ENCODE results near the gene FAM98C.
"Not testable (repeated sequence)": the region's sequence is repeated elsewhere in the genome, so short reads cannot be mapped to it uniquely, and the experiment has no call there.

Gene FAM98C

DNA sequence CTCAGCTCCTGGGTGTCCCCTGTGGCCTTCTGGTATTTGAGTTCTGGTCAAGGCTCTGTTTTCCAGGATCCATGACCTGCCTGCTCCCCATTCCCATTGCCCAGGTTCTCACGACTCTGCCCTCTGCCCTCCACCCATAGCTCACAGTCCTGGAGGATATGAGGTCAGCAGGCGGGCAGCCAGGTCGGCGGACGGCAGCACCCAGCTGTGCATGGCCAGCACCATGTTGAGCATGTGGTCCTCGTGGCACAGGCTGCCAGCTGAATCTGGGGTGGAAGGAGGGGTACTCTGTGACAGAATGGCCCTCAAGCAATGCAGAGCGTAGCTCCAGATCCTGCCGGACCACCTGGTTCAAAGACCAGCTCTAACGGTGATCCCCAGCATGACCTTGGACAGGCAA is 18.0 kb downstream of the FAM98C start:
- Histone ChIP-seq H3K9me3 (ENCODE audit: control insufficient read depth, low read depth, low read length) (no peaks in the 10 kb centered on the region), H3K27me3 (ENCODE audit: control insufficient read depth, insufficient read depth, low read length) (peaks cover 13% of the 10 kb centered on the region), H3K27ac (ENCODE audit: low read length) (no peak overlapping the region), H3K36me3 (ENCODE audit: control insufficient read depth, low read depth, low read length) (no peaks in the 10 kb centered on the region), H3K4me3 (ENCODE audit: low read length) (no peak overlapping the region), H3K9ac (ENCODE audit: low read length) (no peak overlapping the region), H3K4me1 (ENCODE audit: control insufficient read depth, low read depth, low read length) (peaks cover 10% of the 10 kb centered on the region)

DNA sequence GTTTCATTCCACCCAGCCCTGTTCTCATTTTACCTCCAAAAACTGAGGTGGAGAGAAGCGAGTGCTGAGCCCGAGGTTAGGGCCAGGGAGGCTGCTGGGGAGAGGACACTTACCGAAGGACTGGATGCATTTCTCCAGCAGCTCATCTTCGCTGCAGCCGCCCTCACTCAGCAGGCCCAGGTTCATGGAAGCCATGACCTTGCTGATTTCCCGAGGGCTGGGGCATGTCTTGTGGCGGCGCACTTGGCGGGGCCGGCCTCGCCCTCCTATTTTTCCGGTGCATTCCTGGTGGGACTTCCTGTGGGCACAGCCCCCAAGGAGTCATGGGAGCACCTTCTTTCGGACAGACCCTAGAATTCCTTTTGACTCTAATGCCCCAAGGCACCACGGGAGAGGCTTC is 19.0 kb downstream of the FAM98C start:
- Histone ChIP-seq H3K9ac (ENCODE audit: low read length) (no peak overlapping the region), H3K36me3 (ENCODE audit: control insufficient read depth, low read depth, low read length) (no peaks in the 10 kb centered on the region), H3K4me3 (ENCODE audit: low read length) (no peak overlapping the region), H3K27me3 (ENCODE audit: control insufficient read depth, insufficient read depth, low read length) (peaks cover 13% of the 10 kb centered on the region), H3K27ac (ENCODE audit: low read length) (no peak overlapping the region), H3K4me1 (ENCODE audit: control insufficient read depth, low read depth, low read length) (peaks cover 18% of the 10 kb centered on the region), H3K9me3 (ENCODE audit: control insufficient read depth, low read depth, low read length) (no peaks in the 10 kb centered on the region)

DNA sequence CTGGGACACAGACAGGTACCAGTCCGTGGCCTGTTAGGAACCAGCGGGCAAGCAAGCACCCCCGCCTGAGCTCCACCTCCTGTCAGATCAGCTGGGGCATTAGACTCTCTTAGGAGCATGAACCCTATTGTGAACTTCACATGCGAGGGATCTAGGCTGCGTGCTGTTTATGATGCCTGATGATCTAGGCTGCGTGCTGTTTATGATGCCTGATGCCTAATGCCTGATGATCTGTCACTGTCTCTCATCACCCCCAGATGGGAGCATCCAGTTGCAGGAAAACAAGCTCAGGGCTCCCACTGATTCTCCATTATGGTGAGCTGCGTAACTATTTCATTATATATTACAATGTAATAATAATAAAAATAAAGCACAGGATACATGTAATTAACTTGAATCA is 19.5 kb downstream of the FAM98C start:
- no peaks in the 10 kb centered on the region for H3K36me3 ChIP-seq (ENCODE audit: control insufficient read depth, low read depth, low read length)
- H3K9ac ChIP-seq (ENCODE audit: low read length) = no peak overlapping the region
- peaks cover 15% of the 10 kb centered on the region for H3K4me1 ChIP-seq (ENCODE audit: control insufficient read depth, low read depth, low read length)
- H3K9me3 ChIP-seq (ENCODE audit: control insufficient read depth, low read depth, low read length) = no peaks in the 10 kb centered on the region
- no peak overlapping the region for H3K27ac ChIP-seq (ENCODE audit: low read length)
- H3K27me3 ChIP-seq (ENCODE audit: control insufficient read depth, insufficient read depth, low read length) = peaks cover 13% of the 10 kb centered on the region
- no peak overlapping the region for H3K4me3 ChIP-seq (ENCODE audit: low read length)

DNA sequence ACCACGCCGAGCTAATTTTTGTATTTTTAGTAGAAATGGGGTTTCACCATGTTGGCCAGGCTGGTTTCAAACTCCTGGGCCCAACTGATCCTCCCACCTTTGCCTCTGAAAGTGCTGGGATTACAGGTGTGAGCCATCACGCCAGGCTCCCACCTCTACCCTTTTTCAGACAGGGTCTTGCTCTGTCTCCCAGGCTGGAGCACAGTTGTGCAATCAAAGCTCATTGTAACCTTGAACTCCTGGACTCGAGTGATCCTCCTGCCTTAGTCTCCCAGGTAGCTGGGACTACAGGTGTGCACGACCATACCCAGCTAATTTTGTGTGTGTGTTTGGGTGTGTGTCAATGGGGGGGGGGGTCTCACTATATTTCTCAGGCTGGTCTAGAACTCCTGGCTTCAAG is 21.4 kb downstream of the FAM98C start:
- no peaks in the 10 kb centered on the region for H3K36me3 ChIP-seq (ENCODE audit: control insufficient read depth, low read depth, low read length)
- H3K4me1 ChIP-seq (ENCODE audit: control insufficient read depth, low read depth, low read length) = peaks cover 13% of the 10 kb centered on the region
- no peak overlapping the region for H3K27ac ChIP-seq (ENCODE audit: low read length)
- H3K27me3 ChIP-seq (ENCODE audit: control insufficient read depth, insufficient read depth, low read length) = peaks cover 2% of the 10 kb centered on the region
- H3K9ac ChIP-seq (ENCODE audit: low read length) = no peak overlapping the region
- no peak overlapping the region for H3K4me3 ChIP-seq (ENCODE audit: low read length)
- no peaks in the 10 kb centered on the region for H3K9me3 ChIP-seq (ENCODE audit: control insufficient read depth, low read depth, low read length)

DNA sequence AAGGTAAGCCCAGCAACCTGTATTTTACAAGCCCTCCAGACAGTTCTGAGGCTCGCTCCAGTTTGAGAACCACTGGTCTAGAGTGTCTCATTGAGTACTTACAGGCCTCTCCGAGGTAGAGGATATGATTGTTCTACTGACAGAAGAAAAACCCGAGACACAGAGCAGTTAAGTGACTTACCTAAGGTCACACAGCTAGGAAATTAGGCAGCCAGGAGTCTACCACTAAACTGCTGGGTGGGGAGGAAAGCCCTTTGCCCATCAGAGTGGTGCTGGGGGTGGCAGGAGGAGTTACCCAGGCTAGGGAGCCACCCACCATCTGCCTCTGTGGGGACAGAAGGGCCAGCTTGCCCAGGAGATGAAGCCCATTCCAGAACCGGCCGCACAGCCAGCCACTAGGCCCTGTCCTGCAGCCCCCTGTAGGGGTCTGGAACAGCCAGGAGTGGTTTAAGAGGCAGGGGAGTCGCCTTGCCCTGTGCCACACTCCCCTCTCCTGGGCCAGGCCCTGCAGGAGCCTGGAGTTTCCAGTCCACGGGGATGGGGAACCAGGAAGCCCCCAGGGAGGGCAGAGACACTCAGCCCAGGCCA is 22.4 kb downstream of the FAM98C start:
- Histone ChIP-seq H3K9me3 (ENCODE audit: control insufficient read depth, low read depth, low read length) (no peaks in the 10 kb centered on the region), H3K27ac (ENCODE audit: low read length) (no peak overlapping the region), H3K36me3 (ENCODE audit: control insufficient read depth, low read depth, low read length) (no peaks in the 10 kb centered on the region), H3K9ac (ENCODE audit: low read length) (no peak overlapping the region), H3K4me1 (ENCODE audit: control insufficient read depth, low read depth, low read length) (peaks cover 13% of the 10 kb centered on the region), H3K27me3 (ENCODE audit: control insufficient read depth, insufficient read depth, low read length) (no peaks in the 10 kb centered on the region), H3K4me3 (ENCODE audit: low read length) (no peak overlapping the region)

DNA sequence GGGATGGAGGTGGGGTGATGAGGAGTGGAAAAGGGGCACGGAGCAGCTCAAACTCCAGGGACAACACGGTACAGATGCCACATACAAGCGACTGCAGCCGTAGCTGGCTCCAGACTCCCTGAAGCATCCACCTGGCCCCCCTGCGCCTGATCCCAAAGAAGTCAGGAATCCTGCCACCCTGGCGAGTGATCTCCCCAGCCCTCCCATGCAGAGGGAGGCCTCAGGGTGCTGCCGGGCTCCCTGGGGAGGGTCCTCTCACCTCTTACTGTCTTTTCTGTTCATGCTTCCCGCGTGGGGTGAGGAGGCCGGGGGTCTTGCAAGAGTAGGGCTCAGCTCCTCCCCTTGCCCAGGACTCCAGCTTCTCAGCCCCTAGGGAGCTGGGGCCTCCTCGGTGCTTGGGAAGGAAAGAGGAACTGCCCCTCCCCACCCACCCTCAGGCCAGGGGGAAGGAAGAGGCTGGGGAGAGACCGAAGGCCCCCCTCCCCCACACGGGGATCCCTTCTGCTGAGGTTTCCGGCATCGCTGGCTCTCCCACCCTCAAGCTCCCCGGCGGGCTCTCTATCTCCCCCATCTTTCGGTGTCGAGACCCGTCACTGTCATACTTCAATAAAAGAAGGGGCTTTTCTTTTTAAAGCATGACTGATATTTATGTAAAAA is 23.0 kb downstream of the FAM98C start, which contains the start of gene RASGRP4:
TSS of gene RASGRP4 (minus strand) at position 410 of the 657 bp plus-strand sequence. CDS start at position 282, 128 bp downstream.
- no peak within 1 kb of the TSS for H3K9ac ChIP-seq (ENCODE audit: low read length)
- no peak within 1 kb of the TSS for H3K4me3 ChIP-seq (ENCODE audit: low read length)
- no peaks in the 10 kb centered on the region for H3K9me3 ChIP-seq (ENCODE audit: control insufficient read depth, low read depth, low read length)
- H3K4me1 ChIP-seq (ENCODE audit: control insufficient read depth, low read depth, low read length) = peaks cover 13% of the 10 kb centered on the region
- no peaks in the 10 kb centered on the region for H3K36me3 ChIP-seq (ENCODE audit: control insufficient read depth, low read depth, low read length)
- H3K27me3 ChIP-seq (ENCODE audit: control insufficient read depth, insufficient read depth, low read length) = no peaks in the 10 kb centered on the region
- H3K27ac ChIP-seq (ENCODE audit: low read length) = no peak within 1 kb of the TSS

DNA sequence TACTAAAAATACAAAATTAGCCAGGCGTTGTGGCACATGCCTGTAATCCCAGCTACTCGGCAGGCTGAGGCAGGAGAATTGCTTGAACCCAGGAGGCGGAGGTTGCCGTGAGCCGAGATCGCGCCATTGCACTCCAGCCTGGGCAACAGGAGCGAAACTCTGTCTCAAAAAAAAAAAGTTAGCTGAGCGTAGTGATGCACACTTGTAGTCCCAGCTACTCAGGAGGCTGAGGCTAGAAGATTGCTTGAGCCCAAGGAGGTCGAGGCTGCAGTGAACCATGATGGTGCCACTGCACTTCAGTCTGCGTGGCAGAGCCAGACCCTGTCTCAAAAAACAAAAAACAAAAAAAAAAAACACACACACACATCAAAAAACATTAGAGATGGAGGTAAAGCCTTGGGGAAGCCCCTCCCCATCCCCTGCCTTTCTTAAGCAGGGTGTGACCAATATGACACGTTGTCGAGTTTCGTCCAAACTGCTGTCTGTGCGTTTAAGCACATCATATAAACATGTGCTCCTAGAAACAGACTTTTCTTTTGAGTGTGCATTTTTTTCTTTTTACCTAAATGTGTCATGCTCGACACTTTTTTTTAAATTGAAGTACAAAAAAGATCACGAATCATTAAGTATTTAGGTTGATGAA is 24.3 kb downstream of the FAM98C start:
- H3K9me3 ChIP-seq (ENCODE audit: control insufficient read depth, low read depth, low read length); H3K4me3 ChIP-seq (ENCODE audit: low read length); H3K36me3 ChIP-seq (ENCODE audit: control insufficient read depth, low read depth, low read length); H3K9ac ChIP-seq (ENCODE audit: low read length); H3K27ac ChIP-seq (ENCODE audit: low read length); H3K27me3 ChIP-seq (ENCODE audit: control insufficient read depth, insufficient read depth, low read length): not testable (repeated sequence)
- peaks cover 13% of the 10 kb centered on the region for H3K4me1 ChIP-seq (ENCODE audit: control insufficient read depth, low read depth, low read length)

DNA sequence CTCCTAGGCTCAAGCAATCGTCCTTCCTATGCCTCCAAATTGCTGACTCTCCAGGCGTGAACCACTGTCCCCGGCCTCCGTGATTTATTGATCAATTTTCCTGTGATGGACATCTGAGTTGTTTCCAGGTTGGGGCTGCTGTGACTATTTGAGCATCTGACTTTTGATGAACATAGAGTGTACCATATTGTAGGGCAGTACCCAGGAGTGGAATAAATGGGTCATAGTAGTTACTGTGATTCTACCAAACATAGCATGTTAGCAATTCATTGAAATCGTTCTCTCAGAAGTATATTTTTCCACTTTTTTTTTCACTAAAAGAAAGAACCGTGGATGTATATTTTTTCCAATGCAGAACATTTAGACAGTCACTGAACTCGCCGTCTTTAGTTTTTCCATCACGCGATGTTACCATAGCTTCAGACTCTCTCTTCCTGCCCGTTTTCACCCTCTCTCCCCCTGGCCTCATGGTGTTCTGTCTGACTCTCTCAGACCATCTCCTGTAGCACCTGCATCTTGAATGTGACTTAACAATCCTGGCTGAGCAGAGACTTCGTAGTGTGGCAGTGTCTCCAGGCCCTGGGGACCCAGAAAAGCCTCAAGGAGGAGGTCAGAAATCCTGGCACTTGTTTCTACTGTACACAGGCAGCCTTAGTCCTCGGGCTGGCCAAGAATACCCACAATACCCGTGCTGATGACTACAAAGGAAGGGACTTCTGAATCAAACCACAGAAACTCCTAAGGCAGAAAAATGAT is 26.3 kb downstream of the FAM98C start:
- H3K4me3 ChIP-seq (ENCODE audit: low read length) = no peak overlapping the region
- peaks cover 19% of the 10 kb centered on the region for H3K4me1 ChIP-seq (ENCODE audit: control insufficient read depth, low read depth, low read length)
- no peaks in the 10 kb centered on the region for H3K27me3 ChIP-seq (ENCODE audit: control insufficient read depth, insufficient read depth, low read length)
- H3K36me3 ChIP-seq (ENCODE audit: control insufficient read depth, low read depth, low read length) = no peaks in the 10 kb centered on the region
- H3K9ac ChIP-seq (ENCODE audit: low read length) = no peak overlapping the region
- no peak overlapping the region for H3K27ac ChIP-seq (ENCODE audit: low read length)
- no peaks in the 10 kb centered on the region for H3K9me3 ChIP-seq (ENCODE audit: control insufficient read depth, low read depth, low read length)

DNA sequence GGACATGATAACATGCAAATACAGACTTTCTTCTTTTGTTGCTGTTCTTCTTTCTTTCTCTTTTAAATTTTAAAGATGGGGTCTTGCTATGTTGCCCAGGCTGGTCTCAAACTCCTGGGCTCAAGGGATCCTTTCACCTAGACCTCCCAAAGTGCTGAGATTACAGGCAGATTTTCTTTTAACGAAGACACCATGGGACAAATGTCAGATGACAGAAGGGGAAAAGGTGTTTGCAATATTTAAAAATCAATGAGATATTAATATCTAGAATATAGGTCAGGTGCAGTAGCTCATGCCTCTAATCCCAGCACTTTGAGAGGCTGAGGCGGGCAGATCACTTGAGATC is 26.9 kb downstream of the FAM98C start:
- H3K4me3 ChIP-seq (ENCODE audit: low read length) = no peak overlapping the region
- H3K27me3 ChIP-seq (ENCODE audit: control insufficient read depth, insufficient read depth, low read length) = no peaks in the 10 kb centered on the region
- no peaks in the 10 kb centered on the region for H3K36me3 ChIP-seq (ENCODE audit: control insufficient read depth, low read depth, low read length)
- no peak overlapping the region for H3K9ac ChIP-seq (ENCODE audit: low read length)
- H3K27ac ChIP-seq (ENCODE audit: low read length) = no peak overlapping the region
- H3K4me1 ChIP-seq (ENCODE audit: control insufficient read depth, low read depth, low read length) = peaks cover 20% of the 10 kb centered on the region
- no peaks in the 10 kb centered on the region for H3K9me3 ChIP-seq (ENCODE audit: control insufficient read depth, low read depth, low read length)

DNA sequence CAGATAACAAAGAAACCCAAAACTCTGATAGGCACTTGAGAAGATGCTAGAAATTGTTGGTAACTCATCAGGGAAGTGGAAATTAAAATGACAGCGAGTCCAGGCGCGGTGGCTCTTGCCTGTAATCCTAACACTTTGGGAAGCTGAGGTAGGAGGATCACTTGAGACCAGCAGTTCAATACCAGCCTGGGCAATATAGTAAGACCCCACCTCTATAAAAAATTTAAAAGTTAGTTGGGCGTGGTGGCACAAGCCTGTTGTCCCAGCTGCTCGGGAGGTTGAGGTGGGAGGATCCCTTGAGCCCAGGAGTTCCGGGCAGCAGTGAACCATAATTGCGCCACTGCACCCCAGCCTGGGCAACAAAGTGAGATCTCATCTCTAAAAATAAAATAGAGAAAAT is 28.0 kb downstream of the FAM98C start:
- Histone ChIP-seq H3K9ac (ENCODE audit: low read length) (no peak overlapping the region), H3K9me3 (ENCODE audit: control insufficient read depth, low read depth, low read length) (no peaks in the 10 kb centered on the region), H3K27me3 (ENCODE audit: control insufficient read depth, insufficient read depth, low read length) (no peaks in the 10 kb centered on the region), H3K4me1 (ENCODE audit: control insufficient read depth, low read depth, low read length) (peaks cover 20% of the 10 kb centered on the region), H3K36me3 (ENCODE audit: control insufficient read depth, low read depth, low read length) (no peaks in the 10 kb centered on the region), H3K4me3 (ENCODE audit: low read length) (no peak overlapping the region), H3K27ac (ENCODE audit: low read length) (no peak overlapping the region)

DNA sequence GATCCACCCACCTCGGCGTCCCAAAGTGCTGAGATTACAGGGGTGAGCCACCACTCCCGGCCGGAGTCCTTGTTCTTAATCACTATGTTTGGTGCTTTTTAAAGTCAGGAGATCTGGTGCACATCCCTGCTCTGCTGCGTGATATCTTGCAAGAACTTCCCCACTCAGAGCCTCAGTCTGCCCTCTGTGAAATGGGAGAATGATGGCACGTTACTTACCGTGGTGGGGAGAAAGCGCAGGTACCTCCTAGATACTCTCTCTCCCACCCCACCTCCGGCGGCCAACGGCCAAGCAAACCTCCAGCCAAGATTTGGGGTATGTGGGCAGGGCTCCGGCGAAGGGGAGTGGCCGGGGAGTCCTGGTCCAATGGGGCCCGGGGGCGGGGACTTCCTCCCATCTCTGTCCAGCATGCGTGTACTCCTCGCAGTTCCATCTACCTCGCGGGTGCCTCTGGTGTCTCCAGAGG is 30.4 kb downstream of the FAM98C start, which contains the start of gene RYR1:
TSS of gene RYR1 (plus strand) at position 424 of the 466 bp plus-strand sequence. CDS start 139 bp downstream, outside the sequence.
- no peaks in the 10 kb centered on the region for H3K36me3 ChIP-seq (ENCODE audit: control insufficient read depth, low read depth, low read length)
- H3K9ac ChIP-seq (ENCODE audit: low read length) = peak within 1 kb of the TSS; percentile 48
- H3K27me3 ChIP-seq (ENCODE audit: control insufficient read depth, insufficient read depth, low read length) = no peaks in the 10 kb centered on the region
- no peak within 1 kb of the TSS for H3K27ac ChIP-seq (ENCODE audit: low read length)
- no peaks in the 10 kb centered on the region for H3K9me3 ChIP-seq (ENCODE audit: control insufficient read depth, low read depth, low read length)
- peaks cover 12% of the 10 kb centered on the region for H3K4me1 ChIP-seq (ENCODE audit: control insufficient read depth, low read depth, low read length)
- H3K4me3 ChIP-seq (ENCODE audit: low read length) = peak within 1 kb of the TSS; percentile 88
